Gastroesophageal sphincter (tissue), 4 donors: Measurements from ENCODE around the gene STPG4. TPM values are rescaled to one million over a fixed set of nuclear protein-coding genes. Genes with fewer than 3 reads are reported as not detected.
A peak's percentile ranks its signal among the peaks of the same experiment; 100 is the strongest.

Experiments used
- ATAC-seq: fragments of 150-250 bp; one replicate; pipeline ENCODE4 v1.9.1; 2016; ENCODE audit warnings: mild to moderate bottlenecking, moderate library complexity
- H3K27ac ChIP-seq, 4 donors: fragments of 200-600 bp; sonication (generic) in 3 of 4; 1 replicate in 3 of 4; 2 replicates in 1 of 4; pipeline ENCODE4 v1.5.1; 2016 to 2019
- H3K27me3 ChIP-seq: fragments of 200-600 bp; sonication (generic); one replicate; pipeline ENCODE4 v1.5.1; 2019
- H3K36me3 ChIP-seq, 2 donors: fragments of 200-600 bp; sonication (generic); one replicate each; pipeline ENCODE4 v1.5.1; 2019; ENCODE audit warnings: control low read depth in 1 of 2
- H3K4me1 ChIP-seq, 3 donors: fragments of 200-600 bp; sonication (generic); 1 replicate in 2 of 3; 2 replicates in 1 of 3; pipeline ENCODE4 v1.5.1; 2016 to 2019; ENCODE audit warnings: control low read depth in 2 of 3
- H3K4me3 ChIP-seq, 2 donors: fragments of 200-600 bp; sonication (generic); one replicate each; pipeline ENCODE4 v1.5.1; 2019; ENCODE audit warnings: mild to moderate bottlenecking in 1 of 2, moderate library complexity in 1 of 2
- H3K9me3 ChIP-seq, 3 donors: fragments of 200-600 bp; sonication (generic); one replicate each; pipeline ENCODE4 v1.5.1; 2017 to 2019; ENCODE audit warnings: control low read depth in 2 of 3
- CTCF ChIP-seq, 4 experiments: fragments of 200-600 bp in 2 of 4; fragments of 450-650 bp in 2 of 4; sonication (generic) in 1 of 4; IDR thresholded peaks; one replicate each; pipeline ENCODE4 v1.5.1; 2017 to 2019; ENCODE audit warnings: antibody characterized with exemption in 4 of 4, mild to moderate bottlenecking in 2 of 4, moderate library complexity in 2 of 4
- EP300 ChIP-seq: sonication (generic); formaldehyde crosslinking; IDR thresholded peaks from one replicate; pipeline ENCODE4 v1.6.1; 2017; ENCODE audit warnings: antibody characterized with exemption, mild to moderate bottlenecking
- POLR2A ChIP-seq, 2 donors: fragments of 450-650 bp; IDR thresholded peaks; one replicate each; pipeline ENCODE4 v1.6.1; 2017; ENCODE audit warnings: antibody characterized with exemption in 2 of 2, mild to moderate bottlenecking in 2 of 2, moderate library complexity in 1 of 2
- POLR2AphosphoS5 ChIP-seq: sonication (generic); formaldehyde crosslinking; IDR thresholded peaks from one replicate; pipeline ENCODE4 v1.6.1; 2017; ENCODE audit warnings: antibody characterized with exemption
- WGBS, 2 donors: methylation state at CpG; one replicate each; pipeline ENCODE4 v1.1.5; 2018; ENCODE audit warnings: low coverage in 1 of 2; 5-methylcytosine and 5-hydroxymethylcytosine counted together
- total RNA-seq, 4 donors: library from RNA; depleted of rRNA; stranded (reverse); fragments of >200 nt; gene quantifications; one replicate each; pipeline ENCODE4 v1.1.0, GENCODE V29; 2016

Gene STPG4
- total RNA-seq, 4 donors from 2014 or later = 0.23 to 0.67 TPM; not detected in 2

- Histone ChIP-seq H3K27me3 (no peaks in the 10 kb centered on the region), H3K4me3 (no peak overlapping the region), H3K36me3 (no peaks in the 10 kb centered on the region), H3K27ac (no peak overlapping the region), H3K4me1 (peaks cover 0 to 19% (median 9%) of the 10 kb centered on the region in 3 donors), H3K9me3 (no peaks in the 10 kb centered on the region)
- ATAC-seq = no peak
- WGBS, 2 donors = 100% methylated on average over 1 to 2 of the region's 8 CpGs
- TF ChIP-seq POLR2A (IDR thresholded peaks at IDR 0.05) (no peak), EP300 (no peak), CTCF (IDR thresholded peaks at IDR 0.05) (no peak), POLR2AphosphoS5 (no peak)
Observed at GRCh38 chr2:47093626-47094025, 61.5 kb downstream of the STPG4 start.

DNA sequence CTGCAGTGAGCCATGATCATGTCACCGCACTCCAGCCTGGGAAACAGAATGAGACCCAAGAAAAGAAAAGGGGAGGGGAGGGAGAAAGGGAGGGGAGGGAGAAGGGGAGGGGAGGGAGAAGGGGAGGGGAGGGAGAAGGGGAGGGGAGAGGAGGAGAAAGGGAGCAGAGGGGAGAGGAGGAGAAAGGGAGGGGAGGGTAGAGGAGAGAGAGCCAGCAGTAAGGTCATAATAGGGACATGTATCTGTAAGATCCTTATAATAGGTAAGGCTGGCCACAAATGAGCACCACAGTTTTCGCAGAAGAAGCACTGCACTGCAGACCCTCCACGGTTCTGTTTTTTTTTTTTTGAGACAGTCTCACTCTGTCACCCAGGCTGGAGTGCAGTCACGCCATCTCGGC lies 62.6 kb downstream of the STPG4 start:
- no peak overlapping the region for H3K4me3 ChIP-seq
- no peaks in the 10 kb centered on the region for H3K27me3 ChIP-seq
- no peak for ATAC-seq
- no peaks in the 10 kb centered on the region for H3K36me3 ChIP-seq
- 84 to 88% methylated on average over 4 to 5 of the region's 5 CpGs for WGBS, 2 donors
- TF ChIP-seq EP300 = no peak
- TF ChIP-seq POLR2AphosphoS5 = no peak
- TF ChIP-seq POLR2A (IDR thresholded peaks at IDR 0.05) = no peak
- H3K4me1 ChIP-seq = peaks cover 0 to 23% (median 13%) of the 10 kb centered on the region in 3 donors
- H3K9me3 ChIP-seq = no peaks in the 10 kb centered on the region
- H3K27ac ChIP-seq = no peak overlapping the region

GRCh38 chr2:47091118-47091517 lies 64.0 kb downstream of the STPG4 start:
- H3K9me3 ChIP-seq = no peaks in the 10 kb centered on the region
- H3K4me1 ChIP-seq = peaks cover 0 to 36% (median 24%) of the 10 kb centered on the region in 3 donors
- H3K27ac ChIP-seq = no peak overlapping the region
- no peaks in the 10 kb centered on the region for H3K36me3 ChIP-seq
- no peak for ATAC-seq
- TF ChIP-seq POLR2A (IDR thresholded peaks at IDR 0.05) = no peak
- no peak for TF ChIP-seq CTCF (IDR thresholded peaks at IDR 0.05)
- no peak for TF ChIP-seq POLR2AphosphoS5
- no peak for TF ChIP-seq EP300
- WGBS, 2 donors = 59 to 75% methylated on average over 2 of the region's 2 CpGs
- no peak overlapping the region for H3K4me3 ChIP-seq
- H3K27me3 ChIP-seq = no peaks in the 10 kb centered on the region

GRCh38 chr2:47089083-47089464 lies 66.0 kb downstream of the STPG4 start:
- Histone ChIP-seq H3K36me3 (no peaks in the 10 kb centered on the region), H3K4me3 (no peak overlapping the region), H3K4me1 (peaks cover 0 to 48% (median 32%) of the 10 kb centered on the region in 3 donors), H3K9me3 (no peaks in the 10 kb centered on the region), H3K27me3 (no peaks in the 10 kb centered on the region), H3K27ac (peak overlapping the region in 2 of 4 donors; percentile 14 to 31)
- TF ChIP-seq EP300 = no peak
- 37 to 62% methylated on average over 3 to 5 of the region's 6 CpGs for whole genome bisulfite sequencing, 2 donors
- ATAC-seq = no peak

DNA sequence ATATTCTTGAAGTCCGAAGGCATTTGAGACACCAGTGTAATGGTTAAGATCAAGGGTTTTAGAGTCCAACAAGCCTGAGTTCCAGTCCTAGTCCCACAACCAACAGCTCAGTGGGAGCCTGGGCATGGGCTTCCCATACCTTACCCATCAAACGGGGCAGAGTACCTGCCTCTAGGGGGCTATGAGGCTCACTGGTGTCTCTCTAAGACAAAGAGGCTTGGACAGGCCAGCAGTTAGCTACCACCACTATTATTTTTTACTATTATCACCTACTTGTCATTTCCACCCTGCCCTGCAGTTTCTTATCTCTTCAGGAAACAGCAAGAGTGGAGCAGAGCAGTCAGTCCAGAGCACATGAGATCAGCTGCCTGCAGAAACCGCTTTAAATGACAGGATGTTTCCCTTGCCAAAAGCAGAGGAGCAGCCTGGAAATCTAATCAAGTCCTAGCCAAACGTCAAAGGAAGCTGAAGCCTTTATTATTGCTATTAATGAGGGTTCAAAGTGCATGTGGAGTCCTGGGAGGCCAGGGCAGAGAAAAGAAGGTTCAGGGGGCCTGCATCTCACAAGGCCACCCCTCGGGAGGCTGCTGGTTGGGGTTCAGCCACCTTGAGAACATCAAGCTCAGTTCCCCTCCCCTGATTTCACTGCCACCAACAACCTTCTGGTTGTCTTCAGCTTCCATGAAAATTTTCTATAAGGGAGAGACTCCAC lies 66.6 kb downstream of the STPG4 start:
- Histone ChIP-seq H3K4me1 (peaks cover 0 to 54% (median 32%) of the 10 kb centered on the region in 3 donors), H3K9me3 (no peaks in the 10 kb centered on the region), H3K36me3 (no peaks in the 10 kb centered on the region), H3K4me3 (no peak overlapping the region), H3K27me3 (no peaks in the 10 kb centered on the region), H3K27ac (peak overlapping the region in 3 of 4 donors; percentile 14 to 31 (median 24))
- no peak for TF ChIP-seq POLR2AphosphoS5
- no peak for TF ChIP-seq POLR2A (IDR thresholded peaks at IDR 0.05)
- no peak for TF ChIP-seq CTCF (IDR thresholded peaks at IDR 0.05)
- no peak for TF ChIP-seq EP300
- 45 to 100% methylated on average over 1 to 4 of the region's 5 CpGs for WGBS, 2 donors
- peak; percentile 37 for ATAC-seq

GRCh38 chr2:47087051-47087450 lies 68.1 kb downstream of the STPG4 start:
- Histone ChIP-seq H3K36me3 (no peaks in the 10 kb centered on the region), H3K4me1 (peaks cover 0 to 61% (median 35%) of the 10 kb centered on the region in 3 donors), H3K27me3 (no peaks in the 10 kb centered on the region), H3K27ac (peak overlapping the region in 3 of 4 donors; percentile 26 to 66 (median 57)), H3K9me3 (no peaks in the 10 kb centered on the region), H3K4me3 (no peak overlapping the region)
- ATAC-seq = no peak
- WGBS, 2 donors = 33 to 78% methylated on average over 1 to 2 of the region's 3 CpGs
- TF ChIP-seq CTCF (IDR thresholded peaks at IDR 0.05) = no peak
- no peak for TF ChIP-seq EP300
- no peak for TF ChIP-seq POLR2A (IDR thresholded peaks at IDR 0.05)
- TF ChIP-seq POLR2AphosphoS5 = no peak
